Measurements from ENCODE around the gene CYFIP1.

The CYFIP1 gene

GRCh38 chr15:22925875-22926274, 54.3 kb downstream of the CYFIP1 start:
- DNase-seq (ENCODE audit: insufficient read length, low spot score), result no peak
- FAIRE-seq, result no peak

- FAIRE-seq, result no peak
- no peak for DNase-seq (ENCODE audit: insufficient read length, low spot score)
Measured at GRCh38 chr15:22922003-22922402, 58.2 kb downstream of the CYFIP1 start.

- DNase-seq (ENCODE audit: insufficient read length, low spot score), result no peak
- FAIRE-seq, result no peak
Measured at GRCh38 chr15:22919171-22919570, 61.0 kb downstream of the CYFIP1 start.

GRCh38 chr15:22918596-22919140, 61.5 kb downstream of the CYFIP1 start:
- no peak for FAIRE-seq
- no peak for DNase-seq (ENCODE audit: insufficient read length, low spot score)

GRCh38 chr15:22918056-22918455, 62.1 kb downstream of the CYFIP1 start:
- DNase-seq (ENCODE audit: insufficient read length, low spot score), result no peak
- FAIRE-seq, result no peak

GRCh38 chr15:22917556-22917955, 62.6 kb downstream of the CYFIP1 start:
- FAIRE-seq, result no peak
- no peak for DNase-seq (ENCODE audit: insufficient read length, low spot score)

GRCh38 chr15:22916606-22917350, 63.4 kb downstream of the CYFIP1 start:
- DNase-seq (ENCODE audit: insufficient read length, low spot score) (no peak), FAIRE-seq (no peak)

- FAIRE-seq, result no peak
- no peak for DNase-seq (ENCODE audit: insufficient read length, low spot score)
Measured at GRCh38 chr15:22915866-22916515, 64.2 kb downstream of the CYFIP1 start.

- FAIRE-seq (no peak), DNase-seq (ENCODE audit: insufficient read length, low spot score) (no peak)
Measured at GRCh38 chr15:22913646-22914380, 66.4 kb downstream of the CYFIP1 start.

- no peak for DNase-seq (ENCODE audit: insufficient read length, low spot score)
- FAIRE-seq, result no peak
Measured at GRCh38 chr15:22912256-22912655, 67.9 kb downstream of the CYFIP1 start.

GRCh38 chr15:22911306-22911705, 68.9 kb downstream of the CYFIP1 start:
- no peak for DNase-seq (ENCODE audit: insufficient read length, low spot score)
- no peak for FAIRE-seq

- DNase-seq (ENCODE audit: insufficient read length, low spot score) (no peak), FAIRE-seq (no peak)
Measured at GRCh38 chr15:22908830-22909229, 71.3 kb downstream of the CYFIP1 start.

GRCh38 chr15:22907161-22907950, 72.8 kb downstream of the CYFIP1 start:
- no peak for FAIRE-seq

GRCh38 chr15:22904736-22905135, 75.4 kb downstream of the CYFIP1 start:
- no peak for FAIRE-seq
- no peak for DNase-seq (ENCODE audit: insufficient read length, low spot score)

More at GRCh38 chr15:22907161-22907950, 72.8 kb downstream of the CYFIP1 start:
- DNase-seq (ENCODE audit: insufficient read length, low spot score), result no peak

- DNase-seq (ENCODE audit: insufficient read length, low spot score), result no peak
Measured at GRCh38 chr15:22903961-22904534, 76.1 kb downstream of the CYFIP1 start.

GRCh38 chr15:22903427-22903826, 76.7 kb downstream of the CYFIP1 start:
- DNase-seq (ENCODE audit: insufficient read length, low spot score) (no peak), FAIRE-seq (no peak)

More at GRCh38 chr15:22903961-22904534, 76.1 kb downstream of the CYFIP1 start:
- no peak for FAIRE-seq

GRCh38 chr15:22902981-22903380, 77.2 kb downstream of the CYFIP1 start:
- no peak for FAIRE-seq

GRCh38 chr15:22902578-22902977, 77.6 kb downstream of the CYFIP1 start:
- FAIRE-seq (no peak), DNase-seq (ENCODE audit: insufficient read length, low spot score) (no peak)

More at GRCh38 chr15:22902981-22903380, 77.2 kb downstream of the CYFIP1 start:
- DNase-seq (ENCODE audit: insufficient read length, low spot score), result no peak

GRCh38 chr15:22902046-22902445, 78.1 kb downstream of the CYFIP1 start:
- FAIRE-seq (no peak), DNase-seq (ENCODE audit: insufficient read length, low spot score) (no peak)
